PFSK-1 (cell line): ENCODE measurements around the gene DCAF10.

Source experiments
- FOXP2 ChIP-seq: optimal IDR thresholded peaks from 2 replicates; pipeline ENCODE3; 2011; ENCODE audit warnings: borderline replicate concordance, control low read depth, inconsistent platforms; ENCODE audit not compliant: insufficient read depth; ENCODE audit errors: extremely low read length, extremely low read depth
- POLR2AphosphoS5 ChIP-seq: IDR thresholded peaks from 2 replicates; pipeline ENCODE4 v1.6.1; 2012; ENCODE audit warnings: low read depth, mild to moderate bottlenecking, control low read depth, low read length, moderate library complexity
- REST ChIP-seq, 2 experiments: IDR thresholded peaks; 2 replicates each; pipeline versions ENCODE4 v1.6.1 to v1.8.0; 2011 to 2012; ENCODE audit warnings: low read depth in 2 of 2, low read length in 2 of 2, control low read depth in 1 of 2, inconsistent platforms in 1 of 2, mild to moderate bottlenecking in 1 of 2, moderate library complexity in 1 of 2; ENCODE audit not compliant: insufficient read depth in 1 of 2
- SIN3A ChIP-seq: IDR thresholded peaks from 2 replicates; pipeline ENCODE4 v1.6.1; 2012; ENCODE audit warnings: mild to moderate bottlenecking, low read length, moderate library complexity, borderline replicate concordance; ENCODE audit not compliant: insufficient read depth
- TAF1 ChIP-seq: IDR thresholded peaks from 2 replicates; pipeline ENCODE4 v1.6.1; 2012; ENCODE audit warnings: low read length, control low read depth, borderline replicate concordance; ENCODE audit not compliant: insufficient read depth

The DCAF10 gene

DNA sequence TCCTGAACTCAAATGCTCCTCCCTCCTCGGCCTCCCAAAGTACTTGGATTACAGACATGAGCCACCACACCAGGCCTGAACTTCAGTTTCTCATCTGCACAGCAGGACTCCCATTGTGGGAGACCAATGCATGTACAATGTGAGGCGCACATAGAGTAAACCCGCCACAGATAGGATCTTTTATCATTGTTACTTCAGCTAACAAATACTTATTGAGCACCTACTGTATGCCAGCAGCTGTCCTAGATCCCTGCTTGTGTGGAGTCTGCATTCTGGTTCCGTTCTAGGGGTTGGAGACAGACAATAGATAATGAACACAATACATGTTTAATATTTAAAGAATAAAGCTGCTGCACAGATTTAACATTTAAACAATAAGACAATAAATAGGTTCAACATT, 109.7 kb downstream of the DCAF10 start:
- TF ChIP-seq TAF1 = no peak
- TF ChIP-seq POLR2AphosphoS5 = no peak
- no peak for TF ChIP-seq SIN3A
- no peak for TF ChIP-seq FOXP2
- TF ChIP-seq REST (IDR thresholded peaks at IDR 0.05; ENCODE audit: insufficient read depth in 1 of 2, low read depth in 2 of 2, low read length in 2 of 2) = no peak

DNA sequence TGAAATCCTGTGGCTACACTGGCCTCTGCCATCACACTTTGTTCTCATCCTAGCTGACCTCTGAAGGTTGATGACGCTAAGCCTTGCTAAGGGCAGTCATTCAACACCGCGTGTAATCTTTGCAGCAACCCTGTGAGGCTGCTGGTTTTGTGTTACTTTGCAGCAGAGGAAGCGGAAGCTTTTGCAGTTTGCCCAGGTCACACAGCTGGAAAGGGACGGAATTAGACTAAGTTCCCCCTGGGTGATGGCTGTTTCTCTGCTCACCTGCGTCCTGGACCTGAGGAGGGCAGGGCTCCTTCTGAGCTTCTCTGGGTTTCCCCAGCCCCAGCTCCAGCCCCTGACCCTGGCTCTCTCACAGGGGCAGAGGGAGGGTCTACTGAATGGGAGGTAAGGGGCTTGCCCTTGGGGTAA, 110.7 kb downstream of the DCAF10 start:
- no peak for TF ChIP-seq TAF1
- TF ChIP-seq REST (IDR thresholded peaks at IDR 0.05; ENCODE audit: insufficient read depth in 1 of 2, low read depth in 2 of 2, low read length in 2 of 2) = no peak
- TF ChIP-seq FOXP2 = no peak
- no peak for TF ChIP-seq POLR2AphosphoS5
- no peak for TF ChIP-seq SIN3A

GRCh38 chr9:37913480-37914153, 113.0 kb downstream of the DCAF10 start:
- no peak for TF ChIP-seq SIN3A
- no peak for TF ChIP-seq TAF1
- TF ChIP-seq REST (IDR thresholded peaks at IDR 0.05; ENCODE audit: insufficient read depth in 1 of 2, low read depth in 2 of 2, low read length in 2 of 2) = no peak
- no peak for TF ChIP-seq POLR2AphosphoS5
- no peak for TF ChIP-seq FOXP2

DNA sequence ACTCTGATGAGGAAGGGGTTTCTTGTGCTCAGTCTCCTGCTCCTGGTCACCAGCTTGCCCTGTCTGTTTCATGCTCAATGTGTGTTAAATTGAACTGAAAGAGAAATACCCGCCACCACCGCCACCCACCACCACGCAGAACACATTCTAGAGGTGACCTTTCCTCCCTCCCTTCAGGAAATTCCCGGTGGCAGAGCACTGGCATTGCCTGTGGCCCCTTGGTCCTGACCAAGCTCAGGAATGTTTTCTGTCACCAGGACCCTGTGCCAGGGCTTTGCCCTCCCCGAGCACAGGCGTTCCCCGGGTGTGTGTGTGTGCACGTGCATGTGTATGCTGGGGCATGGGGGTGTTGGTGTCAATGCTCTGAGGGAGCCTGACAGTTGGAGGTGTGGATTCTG, 113.6 kb downstream of the DCAF10 start:
- no peak for TF ChIP-seq FOXP2

DNA sequence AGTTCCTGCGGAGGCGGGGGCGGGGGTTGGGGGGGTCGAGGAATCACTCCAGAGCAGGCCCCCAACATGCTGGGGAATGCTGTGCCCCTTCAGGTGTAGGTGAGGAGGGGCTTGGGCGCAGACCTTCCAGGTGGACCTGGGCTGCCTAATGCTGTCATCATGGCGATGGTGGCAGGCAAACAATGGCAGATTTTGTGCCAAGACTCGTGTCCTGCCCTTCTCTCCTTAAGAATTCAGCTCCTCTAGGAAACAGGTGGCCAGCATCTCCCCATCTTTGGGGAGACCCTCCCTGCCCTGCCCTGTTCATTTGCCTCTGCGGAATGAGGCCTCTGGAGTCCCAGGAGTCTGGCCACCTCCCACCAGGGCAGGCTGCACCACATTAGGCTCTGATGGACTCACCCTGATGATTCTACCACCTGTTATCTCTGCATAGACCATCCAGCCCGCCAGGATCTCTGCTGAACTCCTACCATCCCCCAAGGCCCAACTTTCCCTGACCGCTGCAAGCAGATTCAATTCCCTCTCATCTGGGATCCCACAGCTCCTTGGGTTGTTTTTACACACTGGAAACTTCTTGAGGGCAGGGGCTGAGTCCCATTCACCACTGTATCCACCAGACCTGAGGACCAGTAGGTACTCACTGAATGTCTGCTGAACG, 114.2 kb downstream of the DCAF10 start:
- TF ChIP-seq FOXP2 = no peak
- TF ChIP-seq REST (IDR thresholded peaks at IDR 0.05; ENCODE audit: insufficient read depth in 1 of 2, low read depth in 2 of 2, low read length in 2 of 2) = no peak
- TF ChIP-seq TAF1 = no peak
- TF ChIP-seq POLR2AphosphoS5 = no peak
